Ovary (tissue), 3 donors: ENCODE data around the gene HBP1.

Experiments
- CTCF ChIP-seq, 3 donors: fragments of 450-650 bp in 2 of 3; fragments of 200-600 bp in 1 of 3; IDR thresholded peaks; one replicate each; pipeline versions ENCODE4 v1.5.1 to v1.8.0; 2016 to 2022; ENCODE audit warnings: antibody characterized with exemption in 3 of 3, mild to moderate bottlenecking in 1 of 3
- EP300 ChIP-seq: sonication (generic); formaldehyde crosslinking; IDR thresholded peaks from one replicate; pipeline ENCODE4 v1.6.1; 2017; ENCODE audit warnings: antibody characterized with exemption
- POLR2A ChIP-seq: fragments of 450-650 bp; IDR thresholded peaks from one replicate; pipeline ENCODE4 v1.6.1; 2017; ENCODE audit warnings: antibody characterized with exemption, mild to moderate bottlenecking, moderate library complexity
- donor health status: DM: no; HTN: no; CAD: no.

GRCh38 chr7:107154826-107155225 is 14.0 kb upstream of the HBP1 start:
- TF ChIP-seq CTCF (IDR thresholded peaks at IDR 0.05), result no peak
- TF ChIP-seq POLR2A, result no peak
- no peak for TF ChIP-seq EP300
